ENCODE results near the gene HK3.

Gene HK3

GRCh38 chr5:176899296-176899891, at the start of gene HK3:
HK3 (minus strand) TSS chr5:176899346; CDS start chr5:176896159, 3,187 bp downstream.
- H3K27me3 ChIP-seq (ENCODE audit: control insufficient read depth in 1 of 2, insufficient read depth in 2 of 2, low read length in 2 of 2), result no peaks in the 10 kb centered on the region
- peaks cover 15% of the 10 kb centered on the region for H3K36me3 ChIP-seq (ENCODE audit: insufficient read depth, low read length)
- H3K4me1 ChIP-seq (ENCODE audit: insufficient read depth, low read length), result no peaks in the 10 kb centered on the region
- H3K9me3 ChIP-seq (ENCODE audit: low read length), result no peaks in the 10 kb centered on the region
- H3K9ac ChIP-seq (ENCODE audit: low read length), result no peak within 1 kb of the TSS
- H3K4me3 ChIP-seq (ENCODE audit: low read depth in 1 of 2, low read length in 2 of 2), result no peak within 1 kb of the TSS
- H3K27ac ChIP-seq (ENCODE audit: low read depth, low read length), result no peak within 1 kb of the TSS

- Histone ChIP-seq H3K9ac (ENCODE audit: low read length) (no peak overlapping the region), H3K4me1 (ENCODE audit: insufficient read depth, low read length) (no peaks in the 10 kb centered on the region), H3K9me3 (ENCODE audit: low read length) (no peaks in the 10 kb centered on the region), H3K4me3 (ENCODE audit: low read depth in 1 of 2, low read length in 2 of 2) (no peak overlapping the region), H3K27ac (ENCODE audit: low read depth, low read length) (no peak overlapping the region), H3K36me3 (ENCODE audit: insufficient read depth, low read length) (peaks cover 40% of the 10 kb centered on the region), H3K27me3 (ENCODE audit: control insufficient read depth in 1 of 2, insufficient read depth in 2 of 2, low read length in 2 of 2) (no peaks in the 10 kb centered on the region)
Measured at GRCh38 chr5:176948458-176948857, 49.3 kb upstream of the HK3 start.

GRCh38 chr5:176947847-176948246, 48.7 kb upstream of the HK3 start:
- peaks cover 40% of the 10 kb centered on the region for H3K36me3 ChIP-seq (ENCODE audit: insufficient read depth, low read length)
- no peak overlapping the region for H3K9ac ChIP-seq (ENCODE audit: low read length)
- no peaks in the 10 kb centered on the region for H3K4me1 ChIP-seq (ENCODE audit: insufficient read depth, low read length)
- no peak overlapping the region for H3K4me3 ChIP-seq (ENCODE audit: low read depth in 1 of 2, low read length in 2 of 2)
- no peaks in the 10 kb centered on the region for H3K27me3 ChIP-seq (ENCODE audit: control insufficient read depth in 1 of 2, insufficient read depth in 2 of 2, low read length in 2 of 2)
- no peaks in the 10 kb centered on the region for H3K9me3 ChIP-seq (ENCODE audit: low read length)
- H3K27ac ChIP-seq (ENCODE audit: low read depth, low read length), result no peak overlapping the region

- no peak overlapping the region for H3K27ac ChIP-seq (ENCODE audit: low read depth, low read length)
- no peaks in the 10 kb centered on the region for H3K9me3 ChIP-seq (ENCODE audit: low read length)
- no peaks in the 10 kb centered on the region for H3K27me3 ChIP-seq (ENCODE audit: control insufficient read depth in 1 of 2, insufficient read depth in 2 of 2, low read length in 2 of 2)
- no peaks in the 10 kb centered on the region for H3K4me1 ChIP-seq (ENCODE audit: insufficient read depth, low read length)
- no peak overlapping the region for H3K4me3 ChIP-seq (ENCODE audit: low read depth in 1 of 2, low read length in 2 of 2)
- peaks cover 27% of the 10 kb centered on the region for H3K36me3 ChIP-seq (ENCODE audit: insufficient read depth, low read length)
- no peak overlapping the region for H3K9ac ChIP-seq (ENCODE audit: low read length)
Measured at GRCh38 chr5:176944268-176944667, 45.1 kb upstream of the HK3 start.

- Histone ChIP-seq H3K27me3 (ENCODE audit: control insufficient read depth in 1 of 2, insufficient read depth in 2 of 2, low read length in 2 of 2) (no peaks in the 10 kb centered on the region), H3K27ac (ENCODE audit: low read depth, low read length) (no peak overlapping the region), H3K4me1 (ENCODE audit: insufficient read depth, low read length) (no peaks in the 10 kb centered on the region), H3K4me3 (ENCODE audit: low read depth in 1 of 2, low read length in 2 of 2) (no peak overlapping the region), H3K36me3 (ENCODE audit: insufficient read depth, low read length) (peaks cover 25% of the 10 kb centered on the region), H3K9ac (ENCODE audit: low read length) (no peak overlapping the region), H3K9me3 (ENCODE audit: low read length) (no peaks in the 10 kb centered on the region)
Measured at GRCh38 chr5:176943816-176944215, 44.7 kb upstream of the HK3 start.

GRCh38 chr5:176941951-176942350, 42.8 kb upstream of the HK3 start:
- Histone ChIP-seq H3K4me3 (ENCODE audit: low read depth in 1 of 2, low read length in 2 of 2) (no peak overlapping the region), H3K4me1 (ENCODE audit: insufficient read depth, low read length) (no peaks in the 10 kb centered on the region), H3K27ac (ENCODE audit: low read depth, low read length) (no peak overlapping the region), H3K9me3 (ENCODE audit: low read length) (no peaks in the 10 kb centered on the region), H3K36me3 (ENCODE audit: insufficient read depth, low read length) (peaks cover 28% of the 10 kb centered on the region), H3K9ac (ENCODE audit: low read length) (no peak overlapping the region), H3K27me3 (ENCODE audit: control insufficient read depth in 1 of 2, insufficient read depth in 2 of 2, low read length in 2 of 2) (no peaks in the 10 kb centered on the region)

- Histone ChIP-seq H3K4me1 (ENCODE audit: insufficient read depth, low read length) (no peaks in the 10 kb centered on the region), H3K9ac (ENCODE audit: low read length) (no peak overlapping the region), H3K27me3 (ENCODE audit: control insufficient read depth in 1 of 2, insufficient read depth in 2 of 2, low read length in 2 of 2) (no peaks in the 10 kb centered on the region), H3K36me3 (ENCODE audit: insufficient read depth, low read length) (peaks cover 8% of the 10 kb centered on the region), H3K9me3 (ENCODE audit: low read length) (no peaks in the 10 kb centered on the region), H3K27ac (ENCODE audit: low read depth, low read length) (no peak overlapping the region), H3K4me3 (ENCODE audit: low read depth in 1 of 2, low read length in 2 of 2) (no peak overlapping the region)
Measured at GRCh38 chr5:176938472-176938871, 39.3 kb upstream of the HK3 start.

GRCh38 chr5:176935017-176935416, 35.9 kb upstream of the HK3 start:
- Histone ChIP-seq H3K9me3 (ENCODE audit: low read length) (no peaks in the 10 kb centered on the region), H3K36me3 (ENCODE audit: insufficient read depth, low read length) (peaks cover 17% of the 10 kb centered on the region), H3K4me3 (ENCODE audit: low read depth in 1 of 2, low read length in 2 of 2) (no peak overlapping the region), H3K27ac (ENCODE audit: low read depth, low read length) (no peak overlapping the region), H3K4me1 (ENCODE audit: insufficient read depth, low read length) (no peaks in the 10 kb centered on the region), H3K9ac (ENCODE audit: low read length) (no peak overlapping the region), H3K27me3 (ENCODE audit: control insufficient read depth in 1 of 2, insufficient read depth in 2 of 2, low read length in 2 of 2) (no peaks in the 10 kb centered on the region)

- Histone ChIP-seq H3K9me3 (ENCODE audit: low read length) (no peaks in the 10 kb centered on the region), H3K27ac (ENCODE audit: low read depth, low read length) (no peak overlapping the region), H3K36me3 (ENCODE audit: insufficient read depth, low read length) (peaks cover 17% of the 10 kb centered on the region), H3K27me3 (ENCODE audit: control insufficient read depth in 1 of 2, insufficient read depth in 2 of 2, low read length in 2 of 2) (no peaks in the 10 kb centered on the region), H3K4me3 (ENCODE audit: low read depth in 1 of 2, low read length in 2 of 2) (no peak overlapping the region), H3K4me1 (ENCODE audit: insufficient read depth, low read length) (no peaks in the 10 kb centered on the region), H3K9ac (ENCODE audit: low read length) (no peak overlapping the region)
Measured at GRCh38 chr5:176934309-176934930, 35.3 kb upstream of the HK3 start.

GRCh38 chr5:176929654-176930053, 30.5 kb upstream of the HK3 start:
- Histone ChIP-seq H3K9ac (ENCODE audit: low read length) (no peak overlapping the region), H3K27ac (ENCODE audit: low read depth, low read length) (no peak overlapping the region), H3K4me3 (ENCODE audit: low read depth in 1 of 2, low read length in 2 of 2) (no peak overlapping the region), H3K9me3 (ENCODE audit: low read length) (no peaks in the 10 kb centered on the region), H3K4me1 (ENCODE audit: insufficient read depth, low read length) (no peaks in the 10 kb centered on the region), H3K27me3 (ENCODE audit: control insufficient read depth in 1 of 2, insufficient read depth in 2 of 2, low read length in 2 of 2) (no peaks in the 10 kb centered on the region), H3K36me3 (ENCODE audit: insufficient read depth, low read length) (peaks cover 9% of the 10 kb centered on the region)

GRCh38 chr5:176927562-176927961, 28.4 kb upstream of the HK3 start:
- Histone ChIP-seq H3K4me1 (ENCODE audit: insufficient read depth, low read length) (no peaks in the 10 kb centered on the region), H3K27ac (ENCODE audit: low read depth, low read length) (no peak overlapping the region), H3K9me3 (ENCODE audit: low read length) (no peaks in the 10 kb centered on the region), H3K4me3 (ENCODE audit: low read depth in 1 of 2, low read length in 2 of 2) (no peak overlapping the region), H3K27me3 (ENCODE audit: control insufficient read depth in 1 of 2, insufficient read depth in 2 of 2, low read length in 2 of 2) (no peaks in the 10 kb centered on the region), H3K36me3 (ENCODE audit: insufficient read depth, low read length) (peaks cover 9% of the 10 kb centered on the region), H3K9ac (ENCODE audit: low read length) (no peak overlapping the region)

GRCh38 chr5:176922817-176923216, 23.7 kb upstream of the HK3 start:
- no peak overlapping the region for H3K27ac ChIP-seq (ENCODE audit: low read depth, low read length)
- no peaks in the 10 kb centered on the region for H3K27me3 ChIP-seq (ENCODE audit: control insufficient read depth in 1 of 2, insufficient read depth in 2 of 2, low read length in 2 of 2)
- H3K9ac ChIP-seq (ENCODE audit: low read length), result no peak overlapping the region
- no peaks in the 10 kb centered on the region for H3K4me1 ChIP-seq (ENCODE audit: insufficient read depth, low read length)
- H3K9me3 ChIP-seq (ENCODE audit: low read length), result no peaks in the 10 kb centered on the region
- H3K36me3 ChIP-seq (ENCODE audit: insufficient read depth, low read length), result peaks cover 13% of the 10 kb centered on the region
- H3K4me3 ChIP-seq (ENCODE audit: low read depth in 1 of 2, low read length in 2 of 2), result no peak overlapping the region

All from muscle layer of colon (tissue), 2 donors.